ENCODE measurements around the gene HDAC4. TPM values are rescaled to one million over a fixed set of nuclear protein-coding genes. Genes with fewer than 3 reads are reported as not detected.

Gene HDAC4
- polyA plus RNA-seq, 2 of the 4 experiments (the other 2 are of a cell fraction), result 8.6 to 10.4 TPM

DNA sequence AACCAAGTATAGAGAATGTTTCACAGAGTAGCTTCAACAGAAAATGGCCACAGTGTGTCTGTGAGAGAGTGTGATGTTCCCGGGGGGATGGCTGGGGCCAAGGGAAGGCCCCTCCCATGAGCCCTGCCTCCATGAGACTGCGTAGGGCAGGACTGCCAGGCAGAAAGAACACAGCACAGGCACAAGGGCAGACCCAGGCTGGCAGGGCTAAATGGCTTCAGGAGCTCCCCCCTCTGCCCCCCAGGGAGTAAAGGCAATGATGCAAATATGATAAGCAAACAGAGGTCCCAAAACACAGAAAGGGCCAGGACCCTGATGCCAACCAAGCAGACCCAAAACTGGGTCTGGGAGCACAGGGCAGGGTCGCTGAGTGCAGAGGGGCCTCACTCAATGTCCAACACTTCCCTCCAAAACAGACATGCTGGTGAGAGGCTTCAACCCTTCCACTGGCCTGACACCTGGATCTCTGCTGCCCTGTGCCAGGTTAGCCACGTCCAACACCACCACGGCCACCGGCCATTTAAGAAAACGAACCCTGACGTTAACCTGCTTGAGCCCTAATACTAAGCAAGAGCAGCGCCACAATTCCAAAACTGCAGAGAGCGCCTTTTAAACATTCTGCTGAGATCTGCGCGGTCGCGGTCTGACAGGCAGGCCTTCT is 90.3 kb downstream of the HDAC4 start:
- DNase-seq (ENCODE audit: low read depth in 1 of 2, low spot score in 1 of 2) (no peak), FAIRE-seq (no peak), ATAC-seq (no peak)
- H3K4me3 ChIP-seq, result no peak overlapping the region
- POLR2A ChIA-PET, result no interaction called here
- TF ChIP-seq, protein P1, sequence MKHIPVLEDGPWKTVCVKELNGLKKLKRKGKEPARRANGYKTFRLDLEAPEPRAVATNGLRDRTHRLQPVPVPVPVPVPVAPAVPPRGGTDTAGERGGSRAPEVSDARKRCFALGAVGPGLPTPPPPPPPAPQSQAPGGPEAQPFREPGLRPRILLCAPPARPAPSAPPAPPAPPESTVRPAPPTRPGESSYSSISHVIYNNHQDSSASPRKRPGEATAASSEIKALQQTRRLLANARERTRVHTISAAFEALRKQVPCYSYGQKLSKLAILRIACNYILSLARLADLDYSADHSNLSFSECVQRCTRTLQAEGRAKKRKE (CRISPR knock-in tag; IDR thresholded peaks at IDR 0.05; ENCODE audit: low read depth), result no peak
- TF ChIP-seq CHD4 (IDR thresholded peaks at IDR 0.05; ENCODE audit: borderline replicate concordance) (no peak), HOXA7 (CRISPR knock-in tag; IDR thresholded peaks at IDR 0.05) (no peak), KDM1A (IDR thresholded peaks at IDR 0.05; ENCODE audit: low read depth) (no peak), RFX5 (IDR thresholded peaks at IDR 0.05) (no peak), BHLHE40 (IDR thresholded peaks at IDR 0.05; ENCODE audit: low read depth, low read length) (no peak), CEBPB (IDR thresholded peaks at IDR 0.05) (no peak), EHF (CRISPR knock-in tag; IDR thresholded peaks at IDR 0.05) (no peak), RCOR1 (IDR thresholded peaks at IDR 0.05; ENCODE audit: low read depth, low read length) (no peak), HEYL (CRISPR knock-in tag; IDR thresholded peaks at IDR 0.05) (no peak), ZNF302 (CRISPR knock-in tag; IDR thresholded peaks at IDR 0.05) (no peak), SMC3 (IDR thresholded peaks at IDR 0.05) (no peak), GATA3 (IDR thresholded peaks at IDR 0.05; ENCODE audit: borderline replicate concordance) (no peak)
- TF ChIP-seq, protein P2, sequence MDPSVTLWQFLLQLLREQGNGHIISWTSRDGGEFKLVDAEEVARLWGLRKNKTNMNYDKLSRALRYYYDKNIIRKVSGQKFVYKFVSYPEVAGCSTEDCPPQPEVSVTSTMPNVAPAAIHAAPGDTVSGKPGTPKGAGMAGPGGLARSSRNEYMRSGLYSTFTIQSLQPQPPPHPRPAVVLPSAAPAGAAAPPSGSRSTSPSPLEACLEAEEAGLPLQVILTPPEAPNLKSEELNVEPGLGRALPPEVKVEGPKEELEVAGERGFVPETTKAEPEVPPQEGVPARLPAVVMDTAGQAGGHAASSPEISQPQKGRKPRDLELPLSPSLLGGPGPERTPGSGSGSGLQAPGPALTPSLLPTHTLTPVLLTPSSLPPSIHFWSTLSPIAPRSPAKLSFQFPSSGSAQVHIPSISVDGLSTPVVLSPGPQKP (IDR thresholded peaks at IDR 0.05; ENCODE audit: low read depth, low read length), result no peak
- TF ChIP-seq, protein P3, sequence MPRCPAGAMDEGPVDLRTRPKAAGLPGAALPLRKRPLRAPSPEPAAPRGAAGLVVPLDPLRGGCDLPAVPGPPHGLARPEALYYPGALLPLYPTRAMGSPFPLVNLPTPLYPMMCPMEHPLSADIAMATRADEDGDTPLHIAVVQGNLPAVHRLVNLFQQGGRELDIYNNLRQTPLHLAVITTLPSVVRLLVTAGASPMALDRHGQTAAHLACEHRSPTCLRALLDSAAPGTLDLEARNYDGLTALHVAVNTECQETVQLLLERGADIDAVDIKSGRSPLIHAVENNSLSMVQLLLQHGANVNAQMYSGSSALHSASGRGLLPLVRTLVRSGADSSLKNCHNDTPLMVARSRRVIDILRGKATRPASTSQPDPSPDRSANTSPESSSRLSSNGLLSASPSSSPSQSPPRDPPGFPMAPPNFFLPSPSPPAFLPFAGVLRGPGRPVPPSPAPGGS (IDR thresholded peaks at IDR 0.05), result no peak
- TF ChIP-seq, protein P4, sequence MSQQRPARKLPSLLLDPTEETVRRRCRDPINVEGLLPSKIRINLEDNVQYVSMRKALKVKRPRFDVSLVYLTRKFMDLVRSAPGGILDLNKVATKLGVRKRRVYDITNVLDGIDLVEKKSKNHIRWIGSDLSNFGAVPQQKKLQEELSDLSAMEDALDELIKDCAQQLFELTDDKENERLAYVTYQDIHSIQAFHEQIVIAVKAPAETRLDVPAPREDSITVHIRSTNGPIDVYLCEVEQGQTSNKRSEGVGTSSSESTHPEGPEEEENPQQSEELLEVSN (IDR thresholded peaks at IDR 0.05; ENCODE audit: borderline replicate concordance, low read depth), result no peak
- no peak overlapping the region for H3K4me2 ChIP-seq
- CTCF ChIA-PET, result no interaction called here
- WGBS (ENCODE audit: missing lambda C conversion rate), result 87% methylated on average over 14 of the region's 14 CpGs
- H3K9me3 ChIP-seq, result no peaks in the 10 kb centered on the region
- no peak overlapping the region for H3K27ac ChIP-seq
- no peaks in the 10 kb centered on the region for H3K4me1 ChIP-seq

DNA sequence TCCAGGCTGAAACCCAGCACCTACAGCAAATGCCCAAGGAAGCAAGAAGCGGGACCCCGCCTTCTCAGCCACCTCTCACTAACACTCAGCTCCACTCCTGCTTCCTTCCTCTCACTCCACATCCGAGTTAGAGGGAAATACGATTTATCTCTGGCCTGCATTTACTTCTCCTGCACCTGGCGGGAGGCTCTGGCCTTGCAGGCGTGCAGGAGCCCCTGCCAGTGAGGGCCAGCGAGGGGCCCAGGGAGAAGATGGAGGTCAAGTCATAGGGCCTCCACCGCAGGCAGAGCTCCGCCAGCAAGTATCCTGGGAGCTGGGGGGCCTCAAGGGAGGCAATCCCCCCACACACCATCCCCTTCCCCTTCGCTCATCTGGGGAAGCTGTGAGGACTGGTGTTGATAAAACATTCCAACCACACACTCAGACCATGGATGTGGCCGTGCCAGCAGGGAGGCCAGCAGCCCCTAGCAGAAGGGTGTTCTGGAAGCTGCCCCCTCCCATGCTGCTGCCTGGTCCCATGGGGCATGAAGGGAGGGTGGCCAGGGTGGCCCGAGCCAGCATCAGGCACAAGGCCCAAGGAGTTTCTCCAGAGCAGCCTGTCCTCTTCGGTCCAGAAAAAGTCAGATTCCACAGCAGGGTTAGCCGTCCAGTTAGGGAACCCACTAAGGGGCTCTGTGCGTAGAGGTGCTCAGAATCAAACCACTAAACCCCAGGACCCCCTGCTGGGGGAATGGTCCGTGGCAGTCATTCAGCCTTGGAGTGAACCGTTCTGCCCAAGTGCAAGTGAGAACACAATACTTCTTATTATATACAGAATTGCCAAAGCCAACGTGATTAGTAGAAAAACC is 91.2 kb downstream of the HDAC4 start:
- H3K4me2 ChIP-seq, result no peak overlapping the region
- no peak overlapping the region for H3K4me3 ChIP-seq
- no peaks in the 10 kb centered on the region for H3K4me1 ChIP-seq
- CTCF ChIA-PET, result no interaction called here
- ATAC-seq (no peak), DNase-seq (ENCODE audit: low read depth in 1 of 2, low spot score in 1 of 2) (no peak), FAIRE-seq (no peak)
- POLR2A ChIA-PET, result no interaction called here
- WGBS (ENCODE audit: missing lambda C conversion rate), result 90% methylated on average over 16 of the region's 18 CpGs
- TF ChIP-seq, protein P5, sequence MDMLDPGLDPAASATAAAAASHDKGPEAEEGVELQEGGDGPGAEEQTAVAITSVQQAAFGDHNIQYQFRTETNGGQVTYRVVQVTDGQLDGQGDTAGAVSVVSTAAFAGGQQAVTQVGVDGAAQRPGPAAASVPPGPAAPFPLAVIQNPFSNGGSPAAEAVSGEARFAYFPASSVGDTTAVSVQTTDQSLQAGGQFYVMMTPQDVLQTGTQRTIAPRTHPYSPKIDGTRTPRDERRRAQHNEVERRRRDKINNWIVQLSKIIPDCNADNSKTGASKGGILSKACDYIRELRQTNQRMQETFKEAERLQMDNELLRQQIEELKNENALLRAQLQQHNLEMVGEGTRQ (IDR thresholded peaks at IDR 0.05), result no peak
- H3K27ac ChIP-seq, result no peak overlapping the region
- H3K9me3 ChIP-seq, result no peaks in the 10 kb centered on the region

All from A549 (cell line).